LNCaP clone FGC (cell line): ENCODE data around the gene VPS39.

ENCODE experiments used
- DNase-seq: peaks from one replicate; pipeline ENCODE4 v3.0.0-alpha.2; 2011; ENCODE audit warnings: low read depth
- H3K4me3 ChIP-seq: 2 replicates; pipeline ENCODE4 v1.5.1; 2011; ENCODE audit warnings: mild to moderate bottlenecking, low read depth, low read length, control low read depth
- CTCF ChIP-seq: IDR thresholded peaks from 2 replicates; pipeline ENCODE4 v1.5.1; 2012; ENCODE audit warnings: mild to moderate bottlenecking; ENCODE audit not compliant: control insufficient read depth, insufficient read depth; ENCODE audit errors: extremely low read depth

The VPS39 gene

GRCh38 chr15:42143356-42143755, 64.7 kb downstream of the VPS39 start:
- H3K4me3 ChIP-seq: no peak overlapping the region
- DNase-seq: no peak
- no peak for TF ChIP-seq CTCF

- TF ChIP-seq CTCF: no peak
- H3K4me3 ChIP-seq: no peak overlapping the region
- DNase-seq: no peak
These were observed 66.1 kb downstream of the VPS39 start for GRCh38 chr15:42141795-42142667.

- H3K4me3 ChIP-seq: no peak overlapping the region
- DNase-seq: no peak
- TF ChIP-seq CTCF: no peak
These were observed 66.9 kb downstream of the VPS39 start for GRCh38 chr15:42141246-42141645.

- H3K4me3 ChIP-seq: no peak overlapping the region
- no peak for DNase-seq
- TF ChIP-seq CTCF: no peak
These were observed 67.6 kb downstream of the VPS39 start for GRCh38 chr15:42140383-42141070.

GRCh38 chr15:42139596-42139995, 68.5 kb downstream of the VPS39 start:
- no peak for TF ChIP-seq CTCF
- H3K4me3 ChIP-seq: no peak overlapping the region
- DNase-seq: no peak

- no peak overlapping the region for H3K4me3 ChIP-seq
- no peak for TF ChIP-seq CTCF
- DNase-seq: peak; percentile 28
These were observed 69.1 kb downstream of the VPS39 start for GRCh38 chr15:42138968-42139386.

- no peak for TF ChIP-seq CTCF
- no peak overlapping the region for H3K4me3 ChIP-seq
- no peak for DNase-seq
These were observed 69.7 kb downstream of the VPS39 start for GRCh38 chr15:42138411-42138810.
